Stimulated activated CD8-positive, alpha-beta memory T cell treated with anti-CD3 and anti-CD28 coated beads, Interleukin-7, amount 100 ng/mL, for 1 hour (primary cell): ENCODE results near the gene GRM3.

Experiments used
- DNase-seq, 2 donors: peaks; one replicate each; pipeline ENCODE4 v3.0.0-alpha.2; 2020; ENCODE audit warnings: low read depth in 2 of 2

Gene GRM3

GRCh38 chr7:86786376-86786775, 142.7 kb downstream of the GRM3 start:
- no peak for DNase-seq

- no peak for DNase-seq
These were observed 145.2 kb downstream of the GRM3 start for GRCh38 chr7:86788948-86789347.

DNA sequence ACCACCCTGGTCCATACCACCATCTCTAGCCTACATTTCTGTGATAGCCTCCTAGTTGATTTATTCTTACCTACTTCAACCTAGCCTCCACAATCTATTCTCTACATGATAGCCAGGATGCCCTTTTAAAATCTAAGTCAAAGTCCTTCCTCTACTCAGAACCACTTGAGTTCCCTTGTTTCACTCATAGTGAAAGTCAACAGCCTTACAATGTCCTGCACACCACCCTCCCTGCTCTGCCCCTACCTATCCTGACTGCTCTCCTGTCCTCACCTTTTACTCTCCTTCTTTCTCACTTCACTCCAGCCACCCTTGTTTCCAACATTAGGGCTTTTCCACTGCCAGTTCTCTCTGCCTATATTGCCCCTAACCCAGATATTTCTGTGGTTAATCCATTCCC, 146.7 kb downstream of the GRM3 start:
- no peak for DNase-seq

- no peak for DNase-seq
These were observed 148.6 kb downstream of the GRM3 start for GRCh38 chr7:86792260-86792659.

- no peak for DNase-seq
These were observed 149.4 kb downstream of the GRM3 start for GRCh38 chr7:86793136-86793535.

GRCh38 chr7:86814661-86815379, 171.1 kb downstream of the GRM3 start:
- DNase-seq, result no peak

DNA sequence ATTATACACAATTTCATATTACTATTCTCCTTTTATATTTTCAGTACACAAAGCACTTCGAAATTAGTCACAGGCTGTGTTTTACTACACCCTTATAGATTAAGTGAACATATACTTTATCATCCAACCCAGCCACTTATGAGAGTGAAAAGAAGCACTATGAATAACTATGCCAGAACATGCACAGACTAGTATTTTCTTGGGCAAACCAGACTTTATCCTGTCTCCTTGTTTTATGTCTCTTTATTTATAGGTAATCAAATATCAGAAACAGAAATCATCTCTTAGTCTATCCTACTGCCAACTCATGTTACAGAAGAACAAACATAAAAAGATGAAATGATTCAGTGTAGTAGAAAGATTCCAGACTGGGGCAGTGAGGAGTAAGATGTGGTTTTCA, 171.8 kb downstream of the GRM3 start:
- DNase-seq, result no peak

- DNase-seq, result no peak
These were observed 175.2 kb downstream of the GRM3 start for GRCh38 chr7:86818903-86819302.

- no peak for DNase-seq
These were observed 180.1 kb downstream of the GRM3 start for GRCh38 chr7:86823769-86824168.

DNA sequence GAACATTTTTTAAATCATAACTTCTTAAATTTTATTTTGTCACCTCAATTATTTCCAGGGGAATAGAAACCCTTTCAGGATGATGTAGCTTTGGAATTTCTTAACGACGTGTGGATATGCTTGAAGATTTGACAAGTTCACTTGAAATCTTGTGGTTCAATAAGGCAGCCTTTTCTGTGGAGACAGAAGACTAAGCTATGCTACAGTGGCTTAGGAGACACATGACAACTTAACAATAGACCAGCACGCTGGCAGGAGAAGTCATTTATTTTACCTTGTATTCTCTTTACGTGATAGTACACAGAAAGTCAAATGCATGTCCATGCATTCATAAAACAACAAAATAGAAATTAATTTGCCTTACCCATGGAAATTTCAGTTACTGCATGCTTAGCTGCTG, 181.6 kb downstream of the GRM3 start:
- no peak for DNase-seq

- no peak for DNase-seq
These were observed 183.2 kb downstream of the GRM3 start for GRCh38 chr7:86826948-86827347.

DNA sequence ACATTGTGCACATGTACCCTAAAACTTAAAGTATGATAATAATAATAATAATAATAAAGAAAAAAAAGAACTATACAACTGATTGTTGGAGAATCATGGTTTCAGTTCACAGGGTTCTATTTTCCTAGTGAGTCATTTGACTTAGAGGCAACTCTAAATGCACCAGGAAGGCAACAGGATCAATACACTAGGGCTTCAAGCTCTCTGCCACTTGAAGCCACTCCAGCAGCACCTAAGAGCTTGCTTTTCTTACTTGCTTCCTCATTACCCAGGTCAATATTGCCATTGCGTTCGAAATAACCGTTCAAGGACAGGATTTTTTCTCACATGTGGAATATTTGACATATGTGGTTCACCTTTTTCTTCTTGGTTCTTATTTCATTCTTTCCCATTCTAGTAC, 189.7 kb downstream of the GRM3 start:
- DNase-seq, result no peak

- no peak for DNase-seq
These were observed 193.5 kb downstream of the GRM3 start for GRCh38 chr7:86837235-86837634.

GRCh38 chr7:86844608-86845007, 200.9 kb downstream of the GRM3 start:
- no peak for DNase-seq

DNA sequence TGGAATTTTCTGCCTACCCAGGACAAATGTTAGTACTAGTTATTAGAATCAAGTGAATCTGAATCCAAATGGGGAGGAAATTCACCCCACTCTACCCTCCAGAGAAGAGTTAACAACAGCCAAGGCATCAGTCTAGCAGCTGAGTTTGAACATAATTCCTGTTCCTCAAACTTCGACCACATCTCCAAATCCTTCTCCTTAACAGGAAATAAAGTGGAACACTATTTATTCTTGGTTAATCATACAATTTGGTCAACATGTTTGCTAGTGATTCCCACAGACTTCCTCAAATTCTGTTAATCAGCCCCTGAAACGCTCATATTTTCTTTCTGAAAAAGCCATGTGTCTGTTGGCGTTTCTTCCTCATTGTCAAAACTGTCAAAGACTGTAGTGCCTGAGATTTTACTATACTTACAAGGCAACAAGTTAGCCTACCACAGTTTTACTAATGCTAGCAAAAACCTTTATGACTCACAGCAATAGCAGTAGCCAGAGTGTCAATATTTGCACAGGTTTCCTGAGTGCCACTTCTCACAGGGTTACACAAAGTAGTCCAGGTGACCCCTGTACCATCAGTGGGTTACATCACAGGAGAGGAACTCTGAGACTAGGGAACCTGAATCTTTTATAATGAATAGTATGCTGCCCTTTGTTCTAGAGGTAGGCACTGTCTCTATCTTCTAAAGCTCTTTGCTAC, 202.9 kb downstream of the GRM3 start:
- no peak for DNase-seq

- no peak for DNase-seq
These were observed 204.5 kb downstream of the GRM3 start for GRCh38 chr7:86848226-86848625.

- no peak for DNase-seq
These were observed 207.9 kb downstream of the GRM3 start for GRCh38 chr7:86851566-86851965.

DNA sequence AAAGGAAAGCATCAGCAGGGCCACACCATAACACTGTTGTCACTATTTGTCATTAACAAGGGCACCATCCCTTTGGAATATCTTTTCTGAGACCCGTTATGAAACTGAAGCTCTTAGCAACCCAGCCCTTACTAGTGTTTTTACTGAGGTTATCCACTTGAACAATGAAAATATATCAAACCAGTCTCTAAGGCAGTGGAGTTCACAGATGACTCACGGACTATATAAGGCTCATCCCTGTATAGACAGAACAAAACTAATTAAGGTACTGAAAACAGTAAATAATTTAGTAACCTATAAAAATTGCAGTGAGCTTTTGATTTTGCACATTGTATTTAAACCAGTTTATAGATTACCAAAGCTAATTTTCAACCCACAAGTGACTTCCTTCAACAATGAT, 219.7 kb downstream of the GRM3 start:
- no peak for DNase-seq

DNA sequence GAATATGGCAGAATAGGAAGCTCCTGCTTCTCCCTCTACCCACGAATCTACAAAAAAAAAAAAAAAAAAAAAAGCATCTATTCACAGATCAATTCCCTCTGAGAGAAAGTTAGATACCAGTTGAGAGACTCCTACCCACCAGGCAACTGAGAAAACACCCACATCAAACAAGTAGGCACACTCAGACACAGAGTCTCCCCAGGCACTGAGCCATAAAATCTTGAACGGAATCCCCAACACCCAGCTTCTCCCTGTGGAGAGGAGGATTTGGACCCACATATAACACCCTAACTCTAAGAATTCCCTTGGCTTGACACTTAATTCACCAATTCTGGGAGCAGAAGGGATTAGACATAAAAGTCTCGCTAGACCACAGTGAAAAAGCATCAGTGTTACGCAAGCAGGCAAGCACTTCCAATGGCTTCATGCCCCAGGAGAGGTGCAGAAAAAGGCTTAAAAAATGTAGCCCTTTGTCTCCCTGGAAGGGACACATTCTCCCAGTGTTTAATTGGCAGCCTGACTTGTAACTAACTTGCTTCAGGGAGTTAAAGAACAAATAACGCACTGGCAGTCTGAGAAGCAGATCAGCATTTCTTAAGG, 223.6 kb downstream of the GRM3 start:
- DNase-seq, result no peak

DNA sequence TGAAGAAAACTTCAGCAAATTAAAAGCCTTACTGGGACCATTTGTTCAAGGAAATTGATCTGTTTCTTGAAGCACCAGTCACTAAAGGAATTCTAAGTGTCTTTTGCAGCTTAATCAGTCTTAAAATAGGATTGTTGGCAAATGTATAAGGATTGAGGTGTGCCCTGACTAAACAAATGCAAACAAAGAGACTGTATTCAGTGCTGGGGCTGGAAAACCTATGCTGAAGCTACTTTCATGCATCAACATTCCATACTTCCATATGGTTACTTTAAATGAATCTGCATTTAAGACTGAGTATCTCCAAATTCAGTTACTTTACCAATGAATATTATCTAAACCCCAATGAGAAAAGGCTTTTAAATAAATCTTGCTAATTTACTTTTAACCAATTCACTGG, 232.4 kb downstream of the GRM3 start:
- DNase-seq, result no peak

GRCh38 chr7:86884152-86884551, 240.4 kb downstream of the GRM3 start:
- DNase-seq, result no peak

- no peak for DNase-seq
These were observed 245.8 kb downstream of the GRM3 start for GRCh38 chr7:86889501-86889900.

- DNase-seq, result no peak
These were observed 254.5 kb downstream of the GRM3 start for GRCh38 chr7:86898171-86898570.
